DMS153 treated with DMSO at 0.1 percent for 48 hours (cell line): ENCODE results near the gene KRTAP12-4.
"Not testable (repeated sequence)": the region's sequence is repeated elsewhere in the genome, so short reads cannot be mapped to it uniquely, and the experiment has no call there.

Experiments used
- DNase-seq: peaks from one replicate; lab custom pipeline; 2025; ENCODE audit not compliant: unreplicated experiment; lab: John Stamatoyannopoulos, UW

The KRTAP12-4 gene, protein sequence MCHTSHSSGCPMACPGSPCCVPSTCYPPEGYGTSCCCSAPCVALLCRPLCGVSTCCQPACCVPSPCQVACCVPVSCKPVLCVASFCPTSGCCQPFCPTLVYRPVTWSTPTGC

DNA sequence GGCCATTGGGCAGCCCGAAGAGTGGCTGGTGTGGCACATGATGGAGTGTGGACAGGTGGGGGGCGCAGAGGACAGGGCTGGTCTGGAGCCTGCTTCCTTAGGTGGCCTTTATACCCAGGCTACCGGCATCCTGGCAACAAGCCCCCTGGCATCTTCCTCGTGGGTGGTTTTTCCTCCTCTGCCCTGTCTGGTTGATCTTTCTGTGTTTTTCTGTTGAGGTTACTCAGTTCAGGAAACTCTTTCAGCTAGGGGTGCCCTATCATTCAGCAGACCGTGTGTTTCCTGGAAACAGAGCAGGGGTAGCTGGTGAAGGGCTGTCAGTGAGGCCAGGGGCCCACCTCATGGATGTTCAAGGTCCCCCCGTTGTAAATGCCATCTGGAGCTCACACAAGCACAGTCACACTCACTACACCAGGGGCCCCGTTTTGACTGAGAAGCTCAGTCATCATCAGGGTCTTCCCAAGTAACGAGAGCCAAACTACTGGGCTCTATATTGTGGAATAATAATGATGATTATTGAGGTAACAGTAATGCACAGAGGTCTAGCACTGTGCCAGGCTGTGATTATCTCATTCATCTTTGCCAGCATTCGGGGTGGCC lies at the start of gene KRTAP12-4:
KRTAP12-4 (minus strand) TSS at position 84 of the 600 bp plus-strand sequence; CDS start at position 39, 45 bp downstream.
- DNase-seq = no peak

DNA sequence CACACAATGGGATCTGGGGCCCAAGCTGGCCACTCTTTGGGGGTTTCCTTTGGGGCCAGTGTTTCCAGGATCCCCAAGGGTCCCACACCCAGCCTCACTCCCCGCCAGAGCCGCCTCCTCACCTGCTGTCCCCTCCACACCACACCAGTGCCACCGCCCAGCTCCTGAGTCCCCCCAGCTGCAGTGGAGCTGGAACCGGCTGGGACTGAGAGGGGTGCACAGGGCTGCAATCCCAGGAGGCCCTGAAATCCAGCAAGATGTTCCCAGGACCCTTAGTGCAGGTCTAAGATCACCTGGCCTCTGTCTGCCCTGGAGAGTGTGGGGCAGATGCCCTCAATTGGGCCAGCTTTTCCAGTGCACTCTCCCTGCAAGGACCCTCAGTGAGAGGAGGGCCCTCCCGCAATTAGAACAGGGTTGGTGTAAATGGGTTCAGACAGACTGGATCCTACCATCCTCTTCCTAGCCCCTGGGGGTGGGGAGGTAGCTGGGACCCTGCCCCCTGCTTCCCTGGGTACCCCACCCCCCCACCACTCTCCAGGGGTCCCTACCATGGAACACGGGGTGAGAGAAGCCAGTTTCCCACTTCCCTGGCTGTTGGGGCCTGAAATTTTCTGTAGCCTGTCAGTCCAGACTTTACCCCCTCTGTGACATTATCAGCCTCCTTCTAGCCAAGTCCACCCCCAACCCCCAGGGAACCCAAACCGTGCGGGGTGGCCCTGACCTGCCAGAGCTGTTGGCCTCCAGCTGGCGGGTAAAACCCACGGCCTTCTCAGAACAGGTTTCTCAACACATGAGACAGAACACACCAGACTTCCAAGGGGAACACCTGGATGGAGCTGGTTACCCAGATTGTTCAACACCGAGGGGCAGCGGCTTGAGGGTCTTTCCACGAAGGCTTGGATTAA lies 49.5 kb upstream of the KRTAP12-4 start:
- no peak for DNase-seq

DNA sequence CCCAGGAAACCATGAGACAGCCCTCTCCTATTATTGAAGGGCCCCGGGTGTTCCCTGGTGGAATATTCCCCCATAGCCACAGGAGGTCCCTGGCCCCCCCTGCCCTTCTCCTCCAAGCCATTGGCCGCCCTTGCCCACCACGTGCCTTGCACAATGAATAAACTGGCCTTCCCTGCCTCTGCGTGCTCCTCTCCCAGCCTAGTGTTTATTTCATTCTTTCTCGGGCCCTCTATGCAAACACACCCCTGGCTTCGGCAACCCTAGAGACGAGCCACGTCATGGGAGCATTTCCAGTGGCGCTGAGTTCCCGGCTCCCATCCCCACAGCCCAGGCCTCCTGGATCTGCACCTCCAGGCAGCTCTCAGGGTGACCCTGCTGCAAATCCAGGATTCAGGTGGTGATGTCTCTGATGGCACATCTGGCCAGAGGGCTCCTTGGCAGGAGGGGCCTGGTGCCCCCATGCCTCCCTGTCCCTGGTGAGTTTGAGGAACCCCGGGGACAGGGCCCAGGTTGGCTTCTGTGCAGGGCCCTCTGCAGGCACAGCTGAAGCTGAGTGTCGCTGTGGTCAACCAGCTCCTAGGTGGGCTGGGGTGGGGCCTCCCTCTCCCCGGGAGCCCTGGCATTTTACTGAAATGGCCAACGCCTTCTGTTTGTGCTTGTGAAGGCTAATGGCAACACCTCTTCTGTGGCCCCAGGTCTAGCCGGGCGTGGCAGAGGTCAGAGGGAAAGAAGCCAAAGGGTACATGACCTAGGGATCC lies 48.7 kb upstream of the KRTAP12-4 start:
- peak; percentile 72 for DNase-seq

DNA sequence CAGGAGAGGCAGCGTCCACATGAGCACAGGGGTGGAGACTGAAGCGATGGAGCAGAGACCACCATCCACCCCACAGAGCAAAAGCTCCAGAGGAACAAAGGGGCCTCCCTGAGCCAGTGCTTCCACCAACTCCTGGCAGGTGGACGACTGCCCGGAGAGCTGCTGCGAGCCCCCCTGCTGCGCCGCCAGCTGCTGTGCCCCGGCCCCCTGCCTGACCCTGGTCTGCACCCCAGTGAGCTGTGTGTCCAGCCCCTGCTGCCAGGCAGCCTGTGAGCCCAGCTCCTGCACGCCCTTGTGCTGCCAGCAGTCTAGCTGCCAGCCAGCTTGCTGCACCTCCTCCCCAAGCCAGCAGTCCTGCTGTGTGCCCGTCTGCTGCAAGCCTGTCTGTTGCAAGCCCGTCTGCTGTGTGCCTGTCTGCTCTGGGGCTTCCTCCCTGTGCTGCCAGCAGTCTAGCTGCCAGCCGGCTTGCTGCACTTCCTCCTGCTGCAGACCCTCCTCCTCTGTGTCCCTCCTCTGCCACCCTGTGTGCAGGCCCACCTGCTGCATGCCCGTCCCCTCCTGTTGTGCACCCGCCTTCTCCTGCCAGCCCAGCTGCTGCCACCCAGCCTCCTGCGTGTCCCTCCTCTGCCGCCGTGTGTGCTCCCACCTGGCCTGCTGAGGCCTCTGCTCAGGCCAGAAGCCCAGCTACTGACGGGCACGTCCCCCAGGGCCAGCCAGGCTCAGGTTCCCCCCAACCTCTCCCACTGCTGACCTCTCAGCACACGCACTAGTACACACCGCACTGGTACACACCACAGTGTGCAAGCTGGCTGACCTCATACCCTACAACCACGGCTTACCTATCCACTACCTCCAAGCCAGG lies 47.9 kb upstream of the KRTAP12-4 start:
- no peak for DNase-seq

DNA sequence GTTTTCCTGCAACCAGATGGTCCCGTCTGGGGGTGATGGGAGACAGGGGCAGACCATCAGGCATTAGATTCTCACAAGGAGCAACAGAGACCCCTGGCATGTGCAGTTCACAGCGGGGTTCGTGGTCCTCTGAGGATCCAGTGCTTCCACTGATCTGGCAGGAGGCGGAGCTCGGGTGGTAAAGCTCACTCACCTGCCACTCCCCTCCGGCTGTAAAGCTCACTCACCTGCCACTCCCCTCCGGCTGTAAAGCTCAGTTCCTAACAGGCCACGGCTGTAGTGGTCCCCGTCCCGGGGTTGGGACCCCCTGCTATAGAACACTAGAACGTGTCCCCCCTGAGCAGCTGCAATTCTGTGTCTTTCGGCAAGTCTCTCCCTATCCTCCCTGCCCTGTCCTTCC lies 47.1 kb upstream of the KRTAP12-4 start:
- no peak for DNase-seq

DNA sequence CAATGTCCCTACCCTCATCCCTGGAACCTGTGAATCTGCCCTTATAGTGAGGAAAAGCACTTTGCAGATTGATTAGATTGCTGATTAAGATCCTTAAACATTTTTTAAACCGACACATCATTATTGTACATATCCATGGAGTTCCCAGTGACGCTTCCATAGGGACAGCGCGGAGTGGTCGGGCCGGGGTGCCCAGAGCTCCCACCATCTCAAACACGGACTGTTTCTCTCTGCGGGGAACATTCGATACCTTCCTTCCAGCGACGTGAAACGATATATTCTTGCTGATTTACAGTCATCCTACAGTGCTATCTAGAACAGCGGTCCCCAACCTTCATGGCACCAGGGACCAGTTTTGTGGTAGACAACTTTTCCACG lies 46.6 kb upstream of the KRTAP12-4 start:
- DNase-seq = no peak

DNA sequence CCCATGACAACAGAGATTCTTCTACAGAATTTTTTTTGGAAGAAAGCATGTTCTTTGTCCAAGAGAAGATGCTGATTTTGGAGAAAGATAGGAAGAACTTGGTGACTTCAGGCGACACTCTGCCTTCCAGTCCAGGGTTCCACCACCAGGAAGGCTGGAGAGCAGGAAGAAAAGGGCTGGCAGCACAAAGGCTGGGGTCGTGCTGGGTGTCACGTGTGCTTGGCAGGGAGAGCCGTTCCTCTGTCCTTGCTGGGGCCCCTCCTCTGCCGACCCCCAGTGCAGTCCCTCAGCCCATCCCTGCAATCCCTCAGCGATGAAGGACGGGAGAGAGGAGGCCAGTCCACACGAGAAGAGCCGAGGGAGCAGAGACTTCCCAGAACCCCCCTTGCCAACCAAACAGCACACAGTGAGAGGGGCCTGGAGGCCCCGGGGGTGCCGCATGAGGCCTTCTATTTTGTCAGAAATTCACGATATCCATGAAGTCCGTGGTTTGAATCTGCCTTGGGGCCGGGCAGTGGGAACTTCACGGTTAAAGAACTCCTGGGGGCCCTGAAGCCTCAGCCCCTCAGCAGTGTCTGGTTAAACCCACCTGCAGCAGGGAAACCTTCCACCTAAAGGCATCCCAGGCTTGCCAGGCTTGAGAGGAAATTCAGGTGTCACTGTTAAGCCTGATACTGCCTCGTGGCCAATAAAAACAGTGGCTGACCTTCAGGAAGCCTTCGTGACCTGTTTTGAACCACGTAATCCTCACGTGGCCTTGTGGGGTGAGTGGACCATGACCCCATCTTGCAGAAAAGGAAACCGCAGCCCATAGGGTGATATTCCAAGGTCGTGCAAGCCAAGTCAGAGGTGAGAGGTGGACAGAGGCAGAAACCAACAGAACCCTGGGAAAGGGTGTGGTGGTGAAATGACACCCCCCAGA lies 45.9 kb upstream of the KRTAP12-4 start:
- DNase-seq = no peak

DNA sequence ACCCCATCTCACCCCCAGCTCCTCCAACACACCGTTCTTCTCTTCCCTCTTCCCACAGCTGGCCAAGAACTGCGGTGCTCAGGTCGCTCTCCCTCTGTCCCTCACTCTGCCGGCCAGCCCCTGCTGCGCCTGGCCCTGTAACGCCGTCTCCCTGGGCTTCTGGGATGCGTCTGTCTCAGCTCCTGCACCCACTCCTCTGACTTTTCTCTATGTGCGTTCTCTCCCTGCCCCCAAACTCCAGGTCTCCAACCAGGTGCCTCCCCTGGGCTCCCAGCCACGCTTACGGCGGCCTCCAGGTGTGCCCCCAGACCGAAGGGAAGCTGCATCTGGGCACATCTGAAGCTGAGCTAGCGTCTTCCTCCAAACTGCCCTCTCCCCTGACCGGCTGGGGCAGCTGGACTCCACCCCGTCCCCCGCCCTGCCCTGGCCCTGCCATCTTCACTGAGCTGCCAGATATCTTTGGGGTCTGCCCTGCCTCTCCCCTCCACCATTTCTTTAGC lies 45.1 kb upstream of the KRTAP12-4 start:
- no peak for DNase-seq

DNA sequence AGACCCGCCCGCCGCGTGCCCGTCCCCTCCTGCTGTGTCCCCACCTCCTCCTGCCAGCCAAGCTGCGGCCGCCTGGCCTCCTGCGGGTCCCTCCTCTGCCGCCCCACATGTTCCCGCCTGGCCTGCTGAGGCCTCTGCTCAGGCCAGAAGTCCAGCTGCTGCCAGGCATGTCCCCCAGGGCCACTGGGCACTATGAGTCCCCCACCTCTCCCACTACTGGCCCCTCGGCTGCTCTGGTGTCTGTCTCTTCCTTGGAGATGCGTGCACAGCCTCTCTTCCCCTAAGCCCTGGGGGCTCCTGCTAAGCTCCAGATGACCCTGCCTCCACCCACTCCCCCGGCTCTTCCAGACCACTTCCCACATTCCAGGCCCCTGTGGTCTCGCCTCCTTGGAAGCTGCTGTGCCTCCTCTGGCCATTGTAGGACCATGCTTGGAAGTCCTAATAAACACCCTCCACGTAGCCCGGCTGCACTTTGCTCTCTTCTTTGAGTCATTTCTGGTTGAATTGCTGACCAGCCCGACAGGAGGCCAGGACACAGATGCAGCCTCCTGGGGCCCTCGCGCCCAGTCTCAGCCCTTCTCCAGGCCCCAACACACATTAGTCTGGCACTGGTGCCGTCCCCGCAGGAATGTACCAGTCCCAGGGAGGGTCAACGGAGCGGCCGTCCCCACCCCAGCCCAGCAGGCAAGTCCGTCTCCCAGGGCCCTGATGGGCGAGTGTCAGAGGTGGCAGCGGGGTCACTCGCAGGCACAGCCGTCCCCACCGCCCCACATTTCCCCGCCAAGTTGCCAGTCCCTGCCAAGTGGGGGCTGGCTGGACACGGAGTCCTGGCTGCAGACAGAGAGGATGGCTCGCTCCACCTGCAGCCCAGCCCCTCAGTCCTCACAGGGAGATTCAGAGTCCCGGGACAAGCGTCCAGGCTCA lies 43.6 kb upstream of the KRTAP12-4 start:
- DNase-seq = no peak

DNA sequence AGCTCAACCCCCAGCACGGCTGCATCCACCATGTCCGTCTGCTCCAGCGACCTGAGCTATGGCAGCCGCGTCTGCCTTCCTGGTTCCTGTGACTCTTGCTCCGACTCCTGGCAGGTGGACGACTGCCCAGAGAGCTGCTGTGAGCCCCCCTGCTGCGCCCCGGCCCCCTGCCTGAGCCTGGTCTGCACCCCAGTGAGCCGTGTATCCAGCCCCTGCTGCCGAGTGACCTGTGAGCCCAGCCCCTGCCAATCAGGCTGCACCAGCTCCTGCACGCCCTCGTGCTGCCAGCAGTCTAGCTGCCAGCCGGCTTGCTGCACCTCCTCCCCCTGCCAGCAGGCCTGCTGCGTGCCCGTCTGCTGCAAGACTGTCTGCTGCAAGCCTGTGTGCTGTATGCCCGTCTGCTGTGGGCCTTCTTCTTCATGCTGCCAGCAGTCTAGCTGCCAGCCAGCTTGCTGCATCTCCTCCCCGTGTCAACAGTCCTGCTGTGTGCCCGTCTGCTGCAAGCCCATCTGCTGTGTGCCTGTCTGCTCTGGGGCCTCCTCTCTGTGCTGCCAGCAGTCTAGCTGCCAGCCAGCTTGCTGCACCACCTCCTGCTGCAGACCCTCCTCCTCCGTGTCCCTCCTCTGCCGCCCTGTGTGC lies 42.8 kb upstream of the KRTAP12-4 start, which contains the start of gene KRTAP10-12:
KRTAP10-12 (plus strand) TSS at position 1 of the 639 bp plus-strand sequence; CDS start at position 31, 30 bp downstream.
- DNase-seq = not testable (repeated sequence)

DNA sequence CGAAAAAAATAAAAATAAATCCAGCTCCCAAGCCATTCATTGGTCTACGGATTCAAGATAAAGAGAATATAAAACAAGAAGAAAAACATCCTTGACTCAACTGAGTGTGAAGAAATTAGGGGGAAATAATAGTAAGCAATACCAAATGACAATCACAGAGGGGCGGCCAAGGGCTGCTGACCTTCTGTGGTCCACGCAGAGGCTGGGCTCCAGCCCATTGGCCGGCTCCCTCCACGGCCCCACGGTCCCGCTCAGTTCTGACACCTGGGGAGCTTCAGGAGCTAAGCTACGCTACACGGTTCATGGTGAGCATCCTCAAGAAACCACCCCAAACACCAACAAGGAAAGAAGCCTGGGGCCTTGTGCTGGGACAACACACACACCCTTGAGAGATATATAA lies 42.1 kb upstream of the KRTAP12-4 start:
- no peak for DNase-seq

DNA sequence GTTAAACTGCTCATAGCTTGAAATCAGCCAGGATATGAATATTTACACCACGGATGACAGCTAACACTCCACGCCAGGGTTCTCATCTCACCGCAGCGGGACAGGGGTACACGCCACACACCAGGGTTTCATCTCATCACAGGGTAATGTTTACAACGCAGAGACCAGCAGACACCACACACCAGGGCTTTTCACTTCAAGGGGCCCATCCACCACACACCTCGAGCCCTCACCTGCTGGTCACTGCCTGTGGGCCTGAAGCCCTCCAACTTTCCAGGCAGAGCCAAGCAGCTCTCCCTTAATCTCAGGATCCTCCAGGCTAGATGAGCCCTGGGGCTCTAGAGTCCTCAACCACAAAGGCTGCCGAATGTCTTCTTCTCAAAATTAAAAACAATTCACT lies 41.2 kb upstream of the KRTAP12-4 start:
- no peak for DNase-seq

DNA sequence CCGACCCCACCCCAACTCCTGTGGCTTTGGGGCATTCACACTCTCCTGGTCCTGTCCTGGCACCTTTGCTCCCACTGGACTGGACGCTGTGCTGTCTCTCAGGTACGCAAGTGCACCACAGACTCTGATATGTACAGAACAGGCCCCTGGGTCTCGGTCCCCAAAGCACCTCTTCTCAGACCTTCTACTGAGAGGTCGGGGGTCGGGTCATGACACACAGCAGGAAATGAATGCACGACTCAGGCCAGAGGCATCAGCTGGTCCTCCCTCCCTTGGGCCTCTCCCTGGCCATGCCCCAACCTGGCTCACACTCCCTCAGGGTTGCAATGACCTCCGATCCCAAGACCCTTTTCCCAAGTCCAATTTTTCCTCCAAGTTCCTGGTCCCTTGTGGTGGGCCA lies 40.7 kb upstream of the KRTAP12-4 start:
- no peak for DNase-seq

DNA sequence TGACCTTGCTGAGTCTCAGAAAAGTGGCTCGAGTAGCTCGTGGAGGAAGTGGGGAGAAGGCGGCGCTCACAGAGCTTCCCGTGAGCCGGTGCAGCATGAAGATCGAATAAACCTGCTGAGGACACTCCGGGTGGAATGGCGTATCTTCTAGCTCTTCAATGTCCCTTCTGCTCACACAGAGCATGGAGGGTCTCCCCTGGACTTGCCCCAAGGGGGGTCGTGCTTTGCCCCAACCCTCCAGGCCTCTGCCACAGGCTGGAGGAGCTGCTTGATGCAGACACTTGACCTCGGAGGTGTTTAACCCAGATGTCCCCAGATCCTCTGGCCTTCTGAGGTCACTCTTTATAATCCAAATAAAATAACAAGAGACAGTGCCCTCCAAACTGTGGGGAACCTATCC lies 40.3 kb upstream of the KRTAP12-4 start:
- DNase-seq = no peak

DNA sequence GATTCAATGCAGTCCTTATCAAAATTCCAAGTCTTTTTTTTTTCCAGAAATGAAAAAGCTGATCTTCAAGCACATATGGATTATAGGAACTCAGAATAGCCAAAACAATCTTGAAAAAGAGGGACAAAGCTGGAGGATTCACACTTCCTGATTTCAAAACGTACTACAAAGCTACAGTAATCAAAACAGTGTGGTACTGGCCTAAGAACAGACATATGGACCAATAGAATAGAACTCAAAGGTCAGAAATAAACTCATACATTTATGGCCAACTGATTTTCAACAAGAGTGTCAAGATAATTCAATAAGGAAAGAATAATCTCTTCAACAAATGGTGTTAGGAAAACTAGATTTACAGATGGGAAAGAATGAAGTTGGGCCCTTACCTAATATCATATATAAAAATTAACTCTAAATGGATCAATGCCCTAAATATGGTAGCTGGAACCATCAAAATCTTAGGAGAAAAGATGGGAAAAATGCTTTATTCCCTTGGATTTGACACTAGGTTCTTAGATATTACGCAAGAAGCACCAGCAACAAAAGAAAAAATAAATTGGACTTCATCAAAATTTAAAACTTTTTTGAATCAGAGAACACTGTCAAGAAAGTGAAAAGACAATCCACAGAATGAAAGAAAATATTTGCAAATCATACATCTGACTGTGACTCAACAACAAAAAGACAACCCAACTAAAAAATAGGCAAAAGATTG lies 38.5 kb upstream of the KRTAP12-4 start:
- DNase-seq = no peak

DNA sequence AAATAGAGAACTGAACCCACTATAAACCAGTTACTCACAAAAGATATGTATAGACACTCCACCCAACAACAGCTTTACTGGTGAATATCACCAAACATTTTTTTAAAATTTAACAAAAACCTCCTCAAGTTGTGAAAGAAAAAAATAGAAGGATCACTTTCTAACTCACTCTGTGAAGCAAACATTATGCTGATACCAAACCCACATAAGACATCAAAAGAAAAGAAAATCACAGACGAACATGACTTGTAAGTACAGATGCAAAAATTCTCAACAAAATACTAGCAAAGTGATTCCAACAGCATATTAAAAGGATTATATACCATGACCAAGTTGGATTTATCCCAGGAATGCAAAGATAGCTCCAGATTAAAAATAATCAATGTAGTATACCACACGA lies 37.2 kb upstream of the KRTAP12-4 start:
- DNase-seq = no peak

DNA sequence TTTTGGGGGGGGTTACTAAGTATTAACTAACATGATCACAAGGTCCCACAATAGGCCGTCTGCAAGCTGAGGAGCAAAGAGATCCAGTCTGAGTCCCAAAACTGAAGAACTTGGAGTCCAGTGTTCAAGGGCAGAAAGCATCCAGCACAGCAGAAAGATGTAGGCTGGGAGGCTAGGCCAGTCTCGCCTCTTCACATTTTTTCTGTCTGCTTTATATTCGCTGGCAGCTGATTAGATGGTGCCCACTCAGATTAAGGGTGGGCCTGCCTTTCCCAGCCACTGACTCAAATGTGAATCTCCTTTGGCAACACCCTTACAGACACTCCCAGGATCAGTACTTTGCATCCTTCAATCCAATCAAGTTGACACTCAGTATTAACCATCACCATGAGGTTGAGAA lies 35.3 kb upstream of the KRTAP12-4 start:
- DNase-seq = not testable (repeated sequence)
